GM18861 (cell line): ENCODE results near the gene HMCN1.
"Not testable (repeated sequence)": the region's sequence is repeated elsewhere in the genome, so short reads cannot be mapped to it uniquely, and the experiment has no call there.

Source experiments
- ATAC-seq: cut with Tn5 transposase; IDR thresholded peaks from one replicate; pipeline ENCODE4 v1.9.1; 2021; ENCODE audit not compliant: unreplicated experiment

HMCN1 gene

DNA sequence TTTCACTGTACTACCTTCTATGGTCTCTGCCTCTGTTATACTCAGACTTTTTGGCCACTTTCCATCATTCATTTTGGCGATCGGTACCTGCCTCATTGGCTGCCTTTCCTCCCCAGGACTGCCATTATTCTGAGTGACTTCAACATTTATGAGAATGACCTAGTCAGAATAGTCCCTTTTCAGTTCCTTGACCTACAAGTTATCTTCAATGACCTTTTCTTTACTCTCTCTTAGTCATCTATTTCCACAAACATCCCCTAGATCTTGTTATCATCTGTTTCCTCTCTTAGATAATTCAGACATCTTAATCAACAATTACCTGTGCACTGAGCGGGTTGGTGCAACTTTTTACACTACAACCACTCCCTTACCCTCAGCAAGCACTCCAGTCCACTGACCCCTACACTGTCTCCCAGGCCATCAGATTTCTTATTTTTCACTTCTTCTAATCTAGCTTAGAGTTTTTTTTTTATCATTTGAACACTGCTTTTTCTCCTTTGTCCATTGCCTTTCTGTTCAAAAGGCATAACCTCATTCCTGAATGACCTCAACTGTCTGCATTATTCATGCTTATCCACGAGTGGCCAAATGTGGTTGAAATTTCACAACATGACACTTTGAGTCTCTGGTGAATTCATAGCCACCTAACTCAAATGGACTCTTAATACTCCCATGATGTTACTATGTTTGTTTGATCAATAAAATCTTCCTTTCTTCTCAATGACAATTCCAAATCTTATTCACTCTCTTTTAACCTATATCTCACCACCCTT lies 112.7 kb downstream of the HMCN1 start:
- no peak for ATAC-seq

DNA sequence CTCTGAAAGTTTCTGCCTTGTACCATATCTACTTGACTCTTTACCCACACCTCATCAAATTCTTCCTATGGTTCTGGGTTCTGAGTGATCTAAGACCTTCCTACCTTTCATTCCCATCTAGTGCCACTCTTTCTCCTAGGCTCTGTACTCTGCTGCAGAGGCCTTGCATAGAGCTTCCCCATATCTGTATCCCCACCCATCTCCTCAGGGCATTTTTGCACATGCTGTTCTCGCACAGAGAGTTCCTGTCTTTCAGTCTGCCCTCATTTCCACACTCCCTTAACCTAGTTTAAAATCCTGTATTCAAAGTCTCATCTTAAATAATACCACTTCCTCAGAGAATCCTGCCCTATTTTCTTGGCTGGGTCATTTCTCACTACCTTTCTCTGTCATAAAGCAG lies 114.8 kb downstream of the HMCN1 start:
- no peak for ATAC-seq

- ATAC-seq, result no peak
Measured at GRCh38 chr1:185850366-185850765, 116.2 kb downstream of the HMCN1 start.

- ATAC-seq, result no peak
Measured at GRCh38 chr1:185853739-185854138, 119.5 kb downstream of the HMCN1 start.

- ATAC-seq, result no peak
Measured at GRCh38 chr1:185856482-185856881, 122.3 kb downstream of the HMCN1 start.

DNA sequence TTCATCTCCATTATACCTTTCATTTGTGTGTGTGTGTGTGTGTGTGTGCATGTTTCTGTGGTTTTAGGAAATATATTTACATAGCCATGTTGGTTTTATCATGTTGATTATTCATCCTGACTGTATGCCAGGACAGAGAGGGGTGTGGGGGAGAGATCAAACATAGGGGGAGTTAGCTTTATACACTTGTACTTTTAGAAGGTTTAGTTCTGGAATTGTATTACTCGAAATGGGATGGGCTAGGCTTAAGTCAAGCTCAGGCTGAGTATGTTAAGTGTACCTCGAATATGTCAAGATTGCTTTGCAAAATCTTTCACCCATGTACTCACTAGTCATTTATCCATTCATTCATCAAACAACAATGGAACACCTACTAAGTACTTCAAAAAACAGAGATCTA lies 123.3 kb downstream of the HMCN1 start:
- no peak for ATAC-seq

DNA sequence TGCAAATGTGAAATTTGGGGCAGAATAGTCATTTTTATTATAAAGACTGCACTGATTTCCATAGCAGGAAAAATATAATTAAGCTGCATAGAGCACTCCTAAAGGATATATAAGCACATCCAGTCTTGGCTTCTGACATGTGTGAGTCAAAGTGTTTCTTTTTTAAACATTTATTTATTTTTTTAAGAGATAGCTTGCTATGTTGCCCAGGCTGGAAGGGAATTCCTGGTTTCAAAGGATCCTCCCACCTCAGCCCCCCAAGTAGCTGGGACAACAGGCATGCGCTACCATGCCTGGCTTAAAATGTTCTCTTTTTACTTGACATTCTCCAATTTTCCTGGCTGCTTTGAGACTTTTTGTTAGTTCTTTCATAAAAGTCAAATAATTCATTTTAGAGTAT lies 126.1 kb downstream of the HMCN1 start:
- ATAC-seq, result no peak

GRCh38 chr1:185860859-185861258 lies 126.7 kb downstream of the HMCN1 start:
- ATAC-seq, result no peak

DNA sequence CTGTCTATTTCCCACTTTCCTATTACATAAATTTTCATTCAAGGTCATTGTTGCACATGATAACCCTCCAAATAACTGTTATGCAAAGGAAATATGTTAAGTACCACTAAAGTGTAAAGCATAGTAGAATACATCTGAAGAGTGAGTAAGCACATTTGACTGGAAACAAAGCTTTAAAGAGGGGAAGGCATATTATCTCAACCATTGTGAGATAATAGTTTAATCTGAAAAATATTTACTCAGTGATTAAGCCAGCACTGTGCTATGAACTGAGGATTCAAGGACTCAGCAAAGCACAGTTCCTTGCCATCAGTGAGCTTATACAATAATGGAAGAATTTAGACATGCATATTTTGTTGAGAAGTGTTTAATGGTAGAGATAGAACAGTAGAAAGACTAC lies 127.4 kb downstream of the HMCN1 start:
- no peak for ATAC-seq

DNA sequence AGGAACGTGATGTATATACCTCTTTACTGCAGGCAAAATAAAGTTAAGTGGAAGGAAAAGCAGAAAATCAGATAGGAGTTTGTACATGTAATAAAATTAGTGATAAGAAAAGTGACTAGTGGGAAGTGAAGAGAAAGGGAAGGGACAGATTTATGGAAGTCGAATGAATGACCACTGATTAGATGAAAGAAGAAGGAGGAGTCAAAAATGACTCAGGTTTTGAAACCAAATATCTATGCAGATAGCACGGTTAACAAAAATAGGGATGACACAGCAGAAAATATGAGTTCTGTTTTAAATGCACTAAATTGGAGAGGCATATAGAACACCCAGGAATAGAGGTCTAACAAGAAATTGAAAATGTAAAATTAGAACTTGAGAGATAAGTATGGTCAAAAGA lies 128.0 kb downstream of the HMCN1 start:
- no peak for ATAC-seq

- ATAC-seq, result no peak
Measured at GRCh38 chr1:185864331-185864730, 130.1 kb downstream of the HMCN1 start.

DNA sequence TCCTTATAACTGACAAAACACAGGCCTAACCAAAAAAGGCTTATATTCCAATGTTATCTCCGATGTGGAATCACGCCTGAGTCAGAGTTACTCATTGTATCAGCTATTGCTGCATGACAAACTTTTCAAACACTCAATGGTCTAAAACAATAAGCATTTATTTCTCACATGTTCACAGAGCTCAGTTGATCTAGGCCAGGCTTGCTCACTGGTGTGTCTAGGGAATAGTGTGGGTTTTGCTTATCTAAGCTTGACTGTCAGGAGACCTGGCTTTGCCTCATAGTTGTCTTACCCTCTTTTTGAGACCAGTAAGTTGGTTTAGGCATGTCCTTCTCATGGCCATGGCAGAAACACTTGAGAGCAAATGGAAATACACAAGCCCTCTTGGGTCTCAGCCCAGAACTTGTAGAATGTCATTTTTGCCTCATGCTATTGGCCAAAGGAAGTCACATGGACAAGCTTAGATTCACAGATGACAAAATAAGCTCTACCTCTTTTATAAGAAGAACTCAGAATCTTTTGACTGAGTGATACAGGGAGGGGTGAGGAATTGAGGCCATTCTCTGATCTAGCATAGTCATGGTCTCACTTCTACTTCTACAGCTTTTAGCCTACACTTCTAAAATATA lies 130.8 kb downstream of the HMCN1 start:
- ATAC-seq, result no peak

DNA sequence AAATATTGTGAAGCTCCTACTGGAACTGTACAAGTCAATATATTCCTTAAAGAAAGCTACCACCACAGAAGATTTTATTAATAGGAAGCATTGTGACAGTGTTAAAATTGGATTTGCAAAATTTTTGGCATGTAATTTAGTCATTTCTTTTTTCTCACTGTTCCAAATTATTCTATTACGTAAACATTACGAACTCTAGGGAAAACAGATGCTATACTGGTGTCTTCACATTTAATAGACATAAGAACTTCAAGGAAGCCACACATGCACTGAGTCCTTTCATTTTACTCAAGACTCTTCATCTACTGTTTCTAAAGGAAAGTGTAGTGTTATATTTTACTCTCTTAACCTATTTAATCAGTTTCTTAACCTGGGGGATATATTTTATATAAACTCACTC lies 135.4 kb downstream of the HMCN1 start:
- no peak for ATAC-seq

DNA sequence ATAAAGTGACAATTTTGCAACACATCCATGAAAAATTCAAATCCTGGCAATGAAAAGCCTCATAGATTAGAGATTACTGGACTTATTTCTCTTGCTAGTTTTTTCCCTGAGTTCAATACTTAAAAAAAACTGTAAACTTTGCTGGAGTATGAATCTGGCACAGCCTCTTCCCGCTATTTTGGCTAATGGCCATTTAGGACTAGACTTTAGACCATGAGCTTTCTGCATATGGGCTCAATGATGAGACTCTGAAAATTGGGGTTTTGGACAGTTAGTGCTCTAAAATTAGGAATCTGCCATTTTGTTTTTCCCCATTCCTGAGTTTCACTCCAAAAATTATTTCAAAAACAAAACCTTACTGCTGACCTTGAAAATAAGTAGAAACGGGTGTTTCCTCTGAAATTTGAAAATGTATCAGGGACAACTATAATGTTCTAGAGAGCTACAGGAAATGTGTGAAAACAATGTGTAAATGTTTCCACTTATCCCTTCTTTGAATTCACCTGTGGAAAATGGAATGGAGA lies 137.5 kb downstream of the HMCN1 start:
- ATAC-seq, result no peak

DNA sequence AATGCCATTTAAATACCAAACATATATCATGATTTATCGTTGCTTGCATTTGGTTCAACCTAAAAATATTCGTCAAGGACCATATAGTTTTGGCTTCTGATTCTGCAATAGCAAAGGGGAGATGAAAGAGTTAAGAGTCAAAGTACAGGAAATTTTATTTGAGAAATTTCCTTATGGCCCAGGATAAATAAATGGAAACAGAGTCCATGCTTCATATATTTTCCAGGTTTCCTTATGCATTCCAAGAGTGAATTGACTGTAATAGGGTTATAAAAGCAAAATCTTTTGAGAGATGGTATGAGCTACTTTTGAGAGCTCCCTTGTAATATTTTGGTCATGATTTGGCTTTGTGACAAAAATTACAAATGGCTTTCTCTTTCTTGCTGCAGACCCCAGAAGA lies 140.1 kb downstream of the HMCN1 start:
- ATAC-seq, result no peak

DNA sequence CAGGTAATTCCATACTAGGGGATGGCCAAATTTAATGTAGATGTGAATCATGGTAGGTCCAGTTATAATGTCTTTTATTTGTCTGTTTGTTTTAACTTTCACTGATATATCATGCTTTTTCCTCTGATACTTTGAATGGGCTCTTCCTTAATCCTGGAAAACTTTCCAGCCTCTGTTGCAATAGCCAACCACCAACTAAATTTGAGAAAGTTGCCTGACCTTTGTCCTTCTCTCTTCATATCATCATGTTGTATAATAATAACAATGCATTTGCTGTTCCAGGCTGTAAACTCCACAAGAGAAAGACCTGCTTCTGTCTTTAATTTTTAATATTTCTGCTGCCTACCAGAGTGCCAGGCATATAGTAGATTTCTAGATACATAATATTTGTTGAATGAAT lies 146.1 kb downstream of the HMCN1 start:
- ATAC-seq, result no peak

- ATAC-seq, result no peak
Measured at GRCh38 chr1:185880779-185881333, 146.7 kb downstream of the HMCN1 start.

- no peak for ATAC-seq
Measured at GRCh38 chr1:185886046-185886445, 151.9 kb downstream of the HMCN1 start.

- ATAC-seq, result no peak
Measured at GRCh38 chr1:185886671-185887070, 152.5 kb downstream of the HMCN1 start.

- not testable (repeated sequence) for ATAC-seq
Measured at GRCh38 chr1:185892831-185893403, 158.7 kb downstream of the HMCN1 start.

DNA sequence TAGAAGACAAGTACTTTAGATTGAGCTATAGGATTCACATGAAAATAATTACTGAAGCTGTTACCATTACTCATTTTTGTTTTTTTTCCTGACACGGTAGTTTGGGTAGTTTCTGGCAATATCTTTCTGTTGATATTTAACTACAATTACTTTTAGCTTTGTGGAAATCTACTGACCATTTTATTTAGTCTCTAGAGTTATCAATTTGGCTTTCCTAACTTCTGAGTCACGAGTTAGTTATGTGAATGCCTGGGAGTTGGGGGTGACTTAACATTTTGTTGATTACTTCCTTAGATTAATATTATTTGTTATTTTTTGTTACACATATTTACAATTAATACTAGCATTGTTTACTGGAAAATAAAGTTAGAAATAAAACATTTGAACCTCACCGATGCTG lies 160.6 kb downstream of the HMCN1 start:
- ATAC-seq, result no peak
